GM12891 (cell line): ENCODE results near the gene TFCP2L1.

ENCODE experiments used
- PAX5 ChIP-seq: IDR thresholded peaks from 2 replicates; pipeline ENCODE4 v1.6.1; 2011; ENCODE audit warnings: low read length, moderate library complexity, mild to moderate bottlenecking; ENCODE audit not compliant: insufficient read depth, severe bottlenecking
- POLR2A ChIP-seq: IDR thresholded peaks from 2 replicates; pipeline ENCODE4 v1.6.1; 2011; ENCODE audit warnings: low read depth, low read length, control low read depth
- POLR2AphosphoS5 ChIP-seq: IDR thresholded peaks from 2 replicates; pipeline ENCODE4 v1.6.1; 2011; ENCODE audit warnings: low read depth, low read length, control low read depth
- POU2F2 ChIP-seq: IDR thresholded peaks from 2 replicates; pipeline ENCODE4 v1.6.1; 2011; ENCODE audit warnings: low read depth, mild to moderate bottlenecking, control low read depth, low read length, moderate library complexity
- SPI1 ChIP-seq: IDR thresholded peaks from 2 replicates; pipeline ENCODE4 v1.6.1; 2011; ENCODE audit warnings: low read depth, low read length, control low read depth
- TAF1 ChIP-seq: IDR thresholded peaks from 2 replicates; pipeline ENCODE4 v1.6.1; 2011; ENCODE audit warnings: low read depth, low read length, control low read depth

DNA sequence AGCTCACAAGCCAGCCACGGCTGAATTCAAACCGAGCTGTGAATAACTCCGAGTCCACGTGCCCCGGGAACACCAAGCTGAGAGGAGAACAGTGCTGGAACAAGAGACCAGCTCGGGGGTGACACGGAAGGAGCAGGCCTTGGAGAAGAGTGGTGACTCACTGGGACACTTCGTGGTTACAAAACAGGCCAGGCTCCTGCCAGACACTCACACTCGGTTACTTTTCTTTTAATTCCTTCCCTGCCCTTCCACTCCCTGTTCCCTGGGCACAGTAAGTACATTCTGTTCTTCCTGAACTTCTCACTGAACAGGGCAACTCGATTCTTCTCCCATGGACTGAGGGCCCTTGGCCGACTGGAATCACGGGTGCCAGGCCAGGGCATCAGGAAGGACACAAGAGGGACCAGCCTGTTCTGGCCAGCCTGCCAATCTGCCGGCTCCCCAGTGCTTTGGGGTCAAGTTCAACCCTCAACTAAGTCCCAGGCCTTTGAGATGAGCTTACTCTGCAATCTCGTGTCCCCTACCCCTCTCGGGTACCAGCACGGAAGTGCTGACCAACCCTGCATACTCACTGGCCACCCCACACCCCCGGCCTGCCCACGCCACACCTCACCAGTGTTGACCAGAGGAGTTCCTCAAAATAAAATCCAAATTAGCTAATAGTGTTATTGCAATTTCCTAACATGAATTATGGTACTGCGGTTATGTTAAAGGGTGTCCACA is 87.5 kb downstream of the TFCP2L1 start:
- no peak for TF ChIP-seq POLR2A
- no peak for TF ChIP-seq POLR2AphosphoS5
- TF ChIP-seq TAF1 = no peak
- TF ChIP-seq POU2F2 = no peak
- no peak for TF ChIP-seq SPI1
- no peak for TF ChIP-seq PAX5
